NCI-H446 (cell line): Measurements from ENCODE around the gene RAPGEF6.
"Not testable (repeated sequence)": the region's sequence is repeated elsewhere in the genome, so short reads cannot be mapped to it uniquely, and the experiment has no call there.

ENCODE experiments used
- DNase-seq, 2 experiments: peaks; one replicate each; lab custom pipeline; 2025; lab: John Stamatoyannopoulos, UW

Gene RAPGEF6

GRCh38 chr5:131505237-131505908 lies 129.7 kb downstream of the RAPGEF6 start:
- DNase-seq, result no peak

GRCh38 chr5:131496400-131496713 lies 138.7 kb downstream of the RAPGEF6 start:
- DNase-seq, result no peak

- DNase-seq, result no peak
These were observed 139.3 kb downstream of the RAPGEF6 start for GRCh38 chr5:131495536-131496399.

- DNase-seq, result no peak
These were observed 143.3 kb downstream of the RAPGEF6 start for GRCh38 chr5:131491749-131492148.

GRCh38 chr5:131488463-131488862 lies 146.6 kb downstream of the RAPGEF6 start:
- no peak for DNase-seq

- not testable (repeated sequence) for DNase-seq
These were observed 147.7 kb downstream of the RAPGEF6 start for GRCh38 chr5:131487371-131487770.

GRCh38 chr5:131482617-131483016 lies 152.4 kb downstream of the RAPGEF6 start:
- DNase-seq, result no peak

GRCh38 chr5:131481569-131481968 lies 153.5 kb downstream of the RAPGEF6 start:
- no peak for DNase-seq

- no peak for DNase-seq
These were observed 159.5 kb downstream of the RAPGEF6 start for GRCh38 chr5:131475541-131475941.

GRCh38 chr5:131473731-131474130 lies 161.3 kb downstream of the RAPGEF6 start:
- no peak for DNase-seq

GRCh38 chr5:131466171-131466766 lies 168.8 kb downstream of the RAPGEF6 start:
- DNase-seq, result no peak

GRCh38 chr5:131463656-131464055 lies 171.4 kb downstream of the RAPGEF6 start:
- no peak for DNase-seq

GRCh38 chr5:131462454-131462853 lies 172.6 kb downstream of the RAPGEF6 start:
- no peak for DNase-seq

GRCh38 chr5:131461742-131462141 lies 173.3 kb downstream of the RAPGEF6 start:
- DNase-seq, result no peak

GRCh38 chr5:131460867-131461572 lies 174.0 kb downstream of the RAPGEF6 start:
- no peak for DNase-seq

- DNase-seq, result no peak
These were observed 174.9 kb downstream of the RAPGEF6 start for GRCh38 chr5:131460133-131460532.

- no peak for DNase-seq
These were observed 175.8 kb downstream of the RAPGEF6 start for GRCh38 chr5:131459216-131459615.

- DNase-seq, result no peak
These were observed 177.8 kb downstream of the RAPGEF6 start for GRCh38 chr5:131457193-131457592.

GRCh38 chr5:131450941-131451340 lies 184.1 kb downstream of the RAPGEF6 start:
- no peak for DNase-seq

- DNase-seq, result no peak
These were observed 193.8 kb downstream of the RAPGEF6 start for GRCh38 chr5:131441184-131441583.

- DNase-seq, result no peak
These were observed 198.9 kb downstream of the RAPGEF6 start for GRCh38 chr5:131436081-131436480.

GRCh38 chr5:131433109-131433508 lies 201.9 kb downstream of the RAPGEF6 start:
- no peak for DNase-seq
